Myocyte (in vitro differentiated cells): Measurements from ENCODE around the gene YIF1B. TPM values are rescaled to one million over a fixed set of nuclear protein-coding genes. Genes with fewer than 3 reads are reported as not detected.
"Not testable (repeated sequence)": the region's sequence is repeated elsewhere in the genome, so short reads cannot be mapped to it uniquely, and the experiment has no call there.

Experiments used
- DNase-seq: peaks from one replicate; pipeline ENCODE4 v3.0.0-alpha.2; 2012; ENCODE audit warnings: low read depth
- total RNA-seq: library from RNA; depleted of rRNA; stranded (reverse); fragments of >200 nt; gene quantifications from 2 replicates; pipeline ENCODE4 v1.2.3, GENCODE V29; 2014

Gene YIF1B
- total RNA-seq, 1 donor from 2014 or later, result 68.5 TPM

- peak; percentile 89 for DNase-seq
Observed at GRCh38 chr19:38277969-38278680, 37.6 kb downstream of the YIF1B start.

GRCh38 chr19:38277549-38277948 is 38.2 kb downstream of the YIF1B start:
- no peak for DNase-seq

- DNase-seq, result no peak
Observed at GRCh38 chr19:38276942-38277517, 38.7 kb downstream of the YIF1B start.

- no peak for DNase-seq
Observed at GRCh38 chr19:38274739-38275138, 41.0 kb downstream of the YIF1B start.

GRCh38 chr19:38273499-38273898 is 42.2 kb downstream of the YIF1B start:
- DNase-seq, result no peak

GRCh38 chr19:38270587-38271167 is 45.1 kb downstream of the YIF1B start:
- DNase-seq, result no peak

- DNase-seq, result no peak
Observed at GRCh38 chr19:38268539-38268938, 47.2 kb downstream of the YIF1B start.

GRCh38 chr19:38267761-38268483 is 47.8 kb downstream of the YIF1B start:
- DNase-seq, result no peak

- no peak for DNase-seq
Observed at GRCh38 chr19:38266981-38267597, 48.7 kb downstream of the YIF1B start.

GRCh38 chr19:38265921-38266429 is 49.8 kb downstream of the YIF1B start:
- DNase-seq, result no peak

- DNase-seq, result no peak
Observed at GRCh38 chr19:38265213-38265861, 50.4 kb downstream of the YIF1B start.

GRCh38 chr19:38264486-38265212 is 51.1 kb downstream of the YIF1B start, which contains the start of gene SPINT2:
TSS of gene SPINT2 (plus strand) at chr19:38264573. CDS start at chr19:38264893, 320 bp downstream.
- DNase-seq, result no peak

- peak; percentile 57 for DNase-seq
Observed at GRCh38 chr19:38263689-38264485, 51.9 kb downstream of the YIF1B start.

- no peak for DNase-seq
Observed at GRCh38 chr19:38262585-38263268, 53.0 kb downstream of the YIF1B start.

- not testable (repeated sequence) for DNase-seq
Observed at GRCh38 chr19:38261942-38262341, 53.8 kb downstream of the YIF1B start.

- no peak for DNase-seq
Observed at GRCh38 chr19:38255383-38256014, 60.2 kb downstream of the YIF1B start.

GRCh38 chr19:38253788-38254187 is 62.0 kb downstream of the YIF1B start:
- no peak for DNase-seq
